Caco-2 (cell line): ENCODE results near the gene RBBP4. TPM values are rescaled to one million over a fixed set of nuclear protein-coding genes. Genes with fewer than 3 reads are reported as not detected.
"Not testable (repeated sequence)": the region's sequence is repeated elsewhere in the genome, so short reads cannot be mapped to it uniquely, and the experiment has no call there.

ENCODE experiments used
- BruUV-seq: library from RNA; stranded (reverse); fragments of 400-500 nt; replicated peaks from 2 replicates; lab custom pipeline; 2021; lab: Mats Ljungman, UMichigan
- CTCF ChIA-PET: fragments of 300-600 bp; sonication (Branson Sonifier 250); formaldehyde crosslinking; loops from one replicate; lab custom pipeline; 2022; ENCODE audit warnings: antibody characterized with exemption; lab: Charles Lee
- POLR2A ChIA-PET: fragments of 300-600 bp; sonication (Branson Sonifier 250); formaldehyde crosslinking; loops from one replicate; lab custom pipeline; 2022; ENCODE audit warnings: antibody characterized with exemption; lab: Charles Lee
- DNase-seq, 2 experiments: peaks; one replicate each; pipeline versions ENCODE4 v3.0.0 to v3.0.0-alpha.2; 2020 to 2022
- H3K27me3 ChIP-seq: replicated peaks from 2 replicates; pipeline ENCODE4 v1.6.0; 2011; ENCODE audit warnings: low read length; ENCODE audit not compliant: control insufficient read depth, insufficient read depth
- H3K36me3 ChIP-seq: 2 replicates; pipeline ENCODE4 v1.5.1; 2011; ENCODE audit warnings: low read length; ENCODE audit not compliant: control insufficient read depth, insufficient read depth
- H3K4me1 ChIP-seq: fragments of 250-450 bp; sonication (Bioruptor Pico); 2 replicates; pipeline ENCODE4 v1.5.1; 2020; ENCODE audit warnings: mild to moderate bottlenecking
- H3K4me3 ChIP-seq: 2 replicates; pipeline ENCODE4 v1.5.1; 2011; ENCODE audit warnings: low read depth, mild to moderate bottlenecking, control low read depth, low read length
- H3K9me3 ChIP-seq: fragments of 250-450 bp; sonication (Bioruptor Pico); 2 replicates; pipeline ENCODE4 v1.5.1; 2020; ENCODE audit warnings: mild to moderate bottlenecking, moderate library complexity
- H3K27ac Mint-ChIP-seq: one replicate; pipeline ENCODE4 v1.8.0; 2022; ENCODE audit warnings: mixed read lengths; ENCODE audit not compliant: unreplicated experiment
- H3K27me3 Mint-ChIP-seq: one replicate; pipeline ENCODE4 v1.8.0; 2022; ENCODE audit warnings: mixed read lengths; ENCODE audit not compliant: insufficient read depth, unreplicated experiment
- H3K36me3 Mint-ChIP-seq: one replicate; pipeline ENCODE4 v1.8.0; 2022; ENCODE audit warnings: mild to moderate bottlenecking, mixed read lengths; ENCODE audit not compliant: insufficient read depth, unreplicated experiment
- H3K4me1 Mint-ChIP-seq: one replicate; pipeline ENCODE4 v1.8.0; 2022; ENCODE audit warnings: low read depth, mixed read lengths; ENCODE audit not compliant: unreplicated experiment
- H3K4me3 Mint-ChIP-seq: one replicate; pipeline ENCODE4 v1.8.0; 2022; ENCODE audit warnings: mild to moderate bottlenecking, moderate library complexity, mixed read lengths; ENCODE audit not compliant: unreplicated experiment
- H3K9me3 Mint-ChIP-seq: one replicate; pipeline ENCODE4 v1.8.0; 2022; ENCODE audit warnings: mixed read lengths; ENCODE audit not compliant: unreplicated experiment
- CTCF ChIP-seq, 2 experiments: fragments of 200-600 bp in 1 of 2; IDR thresholded peaks; 1 replicate in 1 of 2; 2 replicates in 1 of 2; pipeline versions ENCODE4 v1.5.1 to v1.8.0; 2011 to 2022; ENCODE audit warnings: antibody characterized with exemption in 1 of 2, control low read depth in 1 of 2, inconsistent platforms in 1 of 2, low read depth in 1 of 2, low read length in 1 of 2, mild to moderate bottlenecking in 1 of 2, moderate library complexity in 1 of 2; ENCODE audit not compliant: insufficient read depth in 1 of 2, severe bottlenecking in 1 of 2, unreplicated experiment in 1 of 2
- intact Hi-C: fragments of 100-400 bp; cut with micrococcal nuclease; formaldehyde crosslinking; loops from one replicate; pipeline ENCODE4 v1.10.0; 2022; ENCODE audit not compliant: unreplicated experiment
- total RNA-seq: library from RNA; stranded (reverse); gene quantifications from 2 replicates; pipeline ENCODE4 v1.2.3, GENCODE V29; 2022

The RBBP4 gene
- total RNA-seq, 1 experiment from 2014 or later = 179 TPM

GRCh38 chr1:32639489-32640075, 11.4 kb upstream of the RBBP4 start:
- BruUV-seq = no TSS peak
- DNase-seq = no peak
- no peaks in the 10 kb centered on the region for H3K4me1 ChIP-seq
- intact Hi-C loops = no loop called here
- Mint-ChIP-seq H3K9me3 (no peaks in the 10 kb centered on the region), H3K36me3 (peaks cover 7% of the 10 kb centered on the region), H3K27me3 (no peaks in the 10 kb centered on the region), H3K27ac (no peak overlapping the region), H3K4me3 (no peak overlapping the region), H3K4me1 (peaks cover 16% of the 10 kb centered on the region)
- no peaks in the 10 kb centered on the region for H3K9me3 ChIP-seq
- POLR2A ChIA-PET = interaction anchor here (0.6 kb wide), 1 partner anchor 10 kb away, joined by 4 read pairs; no protein-coding TSS in a partner anchor
- no peak overlapping the region for H3K4me3 ChIP-seq
- H3K36me3 ChIP-seq = no peaks in the 10 kb centered on the region
- H3K27me3 ChIP-seq = no peaks in the 10 kb centered on the region
- CTCF ChIA-PET = no interaction called here
- no peak for TF ChIP-seq CTCF (IDR thresholded peaks at IDR 0.05; ENCODE audit: insufficient read depth in 1 of 2, low read depth in 1 of 2, low read length in 1 of 2, severe bottlenecking in 1 of 2, unreplicated experiment in 1 of 2)

- H3K27me3 ChIP-seq, intact Hi-C loops, DNase-seq, H3K4me1 ChIP-seq, H3K27me3 Mint-ChIP-seq, POLR2A ChIA-PET, H3K27ac Mint-ChIP-seq, H3K4me1 Mint-ChIP-seq, H3K4me3 Mint-ChIP-seq, H3K9me3 ChIP-seq, H3K4me3 ChIP-seq, H3K9me3 Mint-ChIP-seq, CTCF ChIA-PET, BruUV-seq, H3K36me3 Mint-ChIP-seq, H3K36me3 ChIP-seq: not testable (repeated sequence)
Observed at GRCh38 chr1:32642292-32642827, 8.6 kb upstream of the RBBP4 start.

- intact Hi-C loops = no loop called here
- no peak overlapping the region for H3K4me3 Mint-ChIP-seq
- no peak overlapping the region for H3K27ac Mint-ChIP-seq
- no peak for DNase-seq
- Histone ChIP-seq H3K9me3 (no peaks in the 10 kb centered on the region), H3K36me3 (no peaks in the 10 kb centered on the region), H3K4me1 (no peaks in the 10 kb centered on the region), H3K4me3 (no peak overlapping the region), H3K27me3 (no peaks in the 10 kb centered on the region)
- ChIA-PET POLR2A (no interaction called here), CTCF (no interaction called here)
- H3K9me3 Mint-ChIP-seq = no peaks in the 10 kb centered on the region
- no peaks in the 10 kb centered on the region for H3K4me1 Mint-ChIP-seq
- BruUV-seq = no TSS peak
- no peaks in the 10 kb centered on the region for H3K36me3 Mint-ChIP-seq
- H3K27me3 Mint-ChIP-seq = no peaks in the 10 kb centered on the region
- no peak for TF ChIP-seq CTCF (IDR thresholded peaks at IDR 0.05; ENCODE audit: insufficient read depth in 1 of 2, low read depth in 1 of 2, low read length in 1 of 2, severe bottlenecking in 1 of 2, unreplicated experiment in 1 of 2)
Observed at GRCh38 chr1:32644426-32644825, 6.6 kb upstream of the RBBP4 start.
